ENCODE results near the gene MRPL58. TPM values are rescaled to one million over a fixed set of nuclear protein-coding genes. Genes with fewer than 3 reads are reported as not detected.

Gene MRPL58

DNA sequence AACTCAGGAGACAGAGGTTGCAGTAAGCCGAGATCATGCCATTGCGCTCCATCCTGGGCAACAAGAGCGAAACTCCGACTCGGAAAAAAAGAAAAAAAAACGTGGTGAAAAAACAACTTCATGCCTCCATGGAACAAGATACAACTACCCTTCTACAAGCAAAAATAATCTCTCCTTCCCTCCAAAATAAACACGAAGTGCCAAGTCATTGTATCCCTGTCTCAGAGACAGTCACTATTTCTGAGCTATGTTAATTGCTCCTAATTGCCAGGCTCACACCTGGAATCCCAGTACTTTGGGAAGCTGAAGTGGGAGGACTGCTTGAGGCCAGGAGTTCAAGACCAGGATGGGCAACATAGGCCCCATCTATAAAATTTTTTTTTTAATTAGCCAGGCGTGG lies 56.3 kb downstream of the MRPL58 start:
- Histone ChIP-seq H3K14ac (ENCODE audit: low read length in 2 of 2) (no peak overlapping the region), H3K27me3 (ENCODE audit: control insufficient read depth in 1 of 2, insufficient read depth in 1 of 2, low read length in 2 of 2) (no peaks in the 10 kb centered on the region), H2BK15ac (ENCODE audit: low read depth, poor library complexity, severe bottlenecking) (no peak overlapping the region), H3K4me1 (ENCODE audit: control insufficient read depth, insufficient read depth, low read depth, low read length) (peaks cover 10% of the 10 kb centered on the region), H3K4me2 (ENCODE audit: low read length, poor library complexity, severe bottlenecking) (no peak overlapping the region), H3K23ac (ENCODE audit: low read length in 2 of 2) (no peak overlapping the region), H2BK120ac (ENCODE audit: low read depth, low read length) (no peak overlapping the region), H3K36me3 (ENCODE audit: control insufficient read depth in 1 of 2, insufficient read depth in 2 of 2, low read depth in 1 of 2, low read length in 2 of 2) (peaks cover 16 to 17% of the 10 kb centered on the region in 2 experiments), H4K91ac (ENCODE audit: low read length) (no peak overlapping the region), H3K9me3 (ENCODE audit: control insufficient read depth, low read length) (no peaks in the 10 kb centered on the region), H3K27ac (ENCODE audit: low read length, poor library complexity, severe bottlenecking) (no peak overlapping the region), H2BK5ac (ENCODE audit: low read depth, low read length, poor library complexity, severe bottlenecking) (no peak overlapping the region), H2BK12ac (ENCODE audit: low read length in 2 of 2) (no peak overlapping the region), H2AFZ (ENCODE audit: low read depth, low read length) (no peak overlapping the region), H3K4me3 (ENCODE audit: insufficient read depth in 1 of 2, low read depth in 1 of 2, low read length in 2 of 2) (no peak overlapping the region), H4K8ac (ENCODE audit: low read length) (no peak overlapping the region), H3K79me1 (replicated peaks; ENCODE audit: low read length, poor library complexity, severe bottlenecking) (peaks cover 5% of the 10 kb centered on the region), H2AK5ac (ENCODE audit: low read length, severe bottlenecking) (no peak overlapping the region), H3K9ac (ENCODE audit: low read length) (no peak overlapping the region), H3K18ac (ENCODE audit: low read depth in 1 of 2, low read length in 2 of 2) (no peak overlapping the region), H3K4ac (ENCODE audit: low read depth in 1 of 2, low read length in 2 of 2) (no peak overlapping the region)
- no peak for DNase-seq
- WGBS, result 81% methylated on average over 8 of the region's 8 CpGs

DNA sequence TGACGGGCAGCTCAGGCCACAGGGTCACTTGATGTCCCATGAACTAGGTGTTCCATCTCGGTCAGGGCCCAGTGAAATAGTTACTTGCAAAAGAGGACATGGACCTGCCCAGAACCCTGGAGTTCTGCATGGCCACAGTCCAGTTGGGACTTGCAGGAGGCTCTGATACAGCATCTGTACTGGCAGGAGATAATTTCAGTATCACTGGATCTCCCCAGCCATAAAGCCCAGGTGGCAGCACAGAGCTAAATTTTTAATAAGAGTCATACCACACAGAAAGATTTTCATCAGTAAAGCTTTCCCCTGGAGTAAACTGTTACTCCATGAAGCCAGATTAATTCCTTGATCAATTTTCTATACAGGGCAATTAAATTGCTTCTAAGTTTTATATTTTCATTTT lies 57.3 kb downstream of the MRPL58 start:
- Histone ChIP-seq H3K23ac (ENCODE audit: low read length in 2 of 2) (no peak overlapping the region), H3K4me1 (ENCODE audit: control insufficient read depth, insufficient read depth, low read depth, low read length) (peaks cover 12% of the 10 kb centered on the region), H4K91ac (ENCODE audit: low read length) (no peak overlapping the region), H2BK5ac (ENCODE audit: low read depth, low read length, poor library complexity, severe bottlenecking) (no peak overlapping the region), H3K79me1 (replicated peaks; ENCODE audit: low read length, poor library complexity, severe bottlenecking) (peaks cover 5% of the 10 kb centered on the region), H2AFZ (ENCODE audit: low read depth, low read length) (no peak overlapping the region), H2BK15ac (ENCODE audit: low read depth, poor library complexity, severe bottlenecking) (no peak overlapping the region), H3K9ac (ENCODE audit: low read length) (no peak overlapping the region), H2BK12ac (ENCODE audit: low read length in 2 of 2) (no peak overlapping the region), H3K18ac (ENCODE audit: low read depth in 1 of 2, low read length in 2 of 2) (no peak overlapping the region), H3K9me3 (ENCODE audit: control insufficient read depth, low read length) (no peaks in the 10 kb centered on the region), H3K27ac (ENCODE audit: low read length, poor library complexity, severe bottlenecking) (no peak overlapping the region), H3K27me3 (ENCODE audit: control insufficient read depth in 1 of 2, insufficient read depth in 1 of 2, low read length in 2 of 2) (no peaks in the 10 kb centered on the region), H3K4me3 (ENCODE audit: insufficient read depth in 1 of 2, low read depth in 1 of 2, low read length in 2 of 2) (no peak overlapping the region), H2AK5ac (ENCODE audit: low read length, severe bottlenecking) (peak overlapping the region; percentile 69), H3K4me2 (ENCODE audit: low read length, poor library complexity, severe bottlenecking) (no peak overlapping the region), H3K14ac (ENCODE audit: low read length in 2 of 2) (no peak overlapping the region), H2BK120ac (ENCODE audit: low read depth, low read length) (no peak overlapping the region), H4K8ac (ENCODE audit: low read length) (no peak overlapping the region), H3K36me3 (ENCODE audit: control insufficient read depth in 1 of 2, insufficient read depth in 2 of 2, low read depth in 1 of 2, low read length in 2 of 2) (peaks cover 7% of the 10 kb centered on the region in 2 experiments), H3K4ac (ENCODE audit: low read depth in 1 of 2, low read length in 2 of 2) (no peak overlapping the region)
- 98% methylated on average over 2 of the region's 2 CpGs for WGBS
- peak; percentile 34 for DNase-seq

Small RNA genes lying within 50 kb of the gene (small RNA-seq; reads per million reads assigned to genes)
- not detected for gene AC111186.1 (ENCODE audit: low read depth)
- gene RN7SL573P (ENCODE audit: low read depth), result not detected
- gene RNU6-362P (ENCODE audit: low read depth), result not detected
